Measurements from ENCODE around the gene PPA1. TPM values are rescaled to one million over a fixed set of nuclear protein-coding genes. Genes with fewer than 3 reads are reported as not detected.
"Not testable (repeated sequence)": the region's sequence is repeated elsewhere in the genome, so short reads cannot be mapped to it uniquely, and the experiment has no call there.

The PPA1 gene
- total RNA-seq, 1 donor from 2014 or later: 83.2 TPM

DNA sequence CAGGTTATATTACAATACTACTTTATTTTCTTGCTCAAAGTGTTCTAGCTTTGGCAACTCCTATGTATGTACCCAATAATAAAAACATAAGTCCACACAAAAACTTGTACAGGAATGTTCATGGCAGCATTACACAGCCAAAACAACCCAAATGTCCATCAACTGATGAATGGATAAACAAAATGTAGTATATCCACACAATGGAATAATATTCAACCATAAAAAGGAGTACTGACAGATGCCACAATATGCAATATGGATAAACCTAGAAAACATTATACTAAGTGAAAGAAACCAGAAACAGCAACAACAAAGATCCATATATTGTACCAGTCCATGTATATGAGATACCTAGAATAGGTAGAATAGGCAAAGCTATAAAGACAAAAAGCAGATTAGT lies 21.0 kb downstream of the PPA1 start:
- no peak for DNase-seq

DNA sequence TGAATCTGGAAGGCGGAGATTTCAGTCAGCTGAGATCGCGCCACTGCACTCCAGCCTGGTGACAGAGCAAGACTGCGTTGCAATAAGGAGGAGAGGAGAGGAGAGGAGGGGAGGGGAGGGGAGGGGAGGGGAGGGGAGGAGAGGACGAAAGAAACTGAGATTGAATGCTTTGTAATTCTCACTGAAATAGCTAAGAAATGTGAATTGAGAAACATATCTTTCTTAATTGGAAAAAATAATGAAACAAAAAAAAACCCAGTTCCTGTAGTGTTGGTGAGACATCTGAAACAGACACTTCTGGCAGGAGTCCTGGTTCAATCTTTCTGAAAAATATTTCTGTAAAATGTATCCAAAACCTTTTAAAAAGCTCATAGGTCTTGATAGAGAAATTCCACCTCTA lies 26.5 kb downstream of the PPA1 start:
- DNase-seq: no peak

DNA sequence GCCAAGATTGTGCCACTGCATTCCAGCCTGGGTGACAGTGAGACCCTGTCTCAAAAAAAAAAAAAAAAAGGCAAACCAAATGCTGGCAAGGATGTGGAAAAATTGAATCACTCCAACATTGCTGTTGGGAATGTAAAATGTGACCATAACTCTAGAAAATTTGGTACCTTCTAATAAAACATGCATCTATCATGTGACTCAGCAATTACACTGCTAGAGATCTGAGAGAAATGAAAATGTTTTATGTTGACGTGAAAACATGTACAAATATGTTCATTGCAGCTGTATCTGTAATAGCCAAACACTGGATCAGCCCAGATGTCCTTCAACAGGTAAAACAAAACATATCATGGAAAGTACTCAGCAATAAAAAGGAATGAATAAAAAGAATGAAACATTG lies 32.1 kb downstream of the PPA1 start:
- DNase-seq: no peak

DNA sequence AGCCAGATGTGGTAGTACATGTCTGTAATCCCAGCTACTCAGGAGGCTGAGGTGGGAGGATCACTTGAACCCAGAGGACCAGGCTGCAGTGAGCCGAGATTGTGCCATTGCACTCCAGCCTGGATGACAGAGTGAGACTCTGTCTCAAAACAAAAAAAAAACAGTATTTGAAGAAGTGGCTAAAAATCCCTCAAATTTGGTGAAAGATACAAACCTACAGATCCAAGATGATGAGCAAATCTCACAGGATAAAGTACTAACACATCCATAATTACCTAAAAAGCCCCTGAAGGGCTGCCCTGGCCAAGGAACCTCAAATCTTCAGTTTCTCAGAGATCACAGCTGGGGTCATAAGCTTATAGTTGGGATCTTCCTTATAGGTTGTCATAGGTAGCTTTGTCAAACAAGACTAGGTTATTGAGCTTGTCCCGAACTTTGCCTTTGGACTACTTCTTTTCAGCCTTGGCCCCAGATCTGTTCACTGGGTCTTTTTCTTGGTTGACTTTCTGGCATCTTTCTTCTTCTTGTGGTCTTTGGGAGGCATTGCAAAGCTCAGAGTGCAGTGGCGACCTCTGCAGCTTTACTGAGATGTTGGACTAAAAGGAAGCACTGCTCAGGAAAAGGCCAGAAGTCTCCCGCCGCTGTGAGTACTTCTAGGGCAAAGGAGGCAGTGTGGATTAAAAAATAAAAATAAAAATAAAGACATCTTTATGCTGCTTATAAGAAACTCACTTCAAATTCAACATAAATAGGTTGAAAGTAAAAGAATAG lies 34.3 kb downstream of the PPA1 start:
- DNase-seq: no peak

DNA sequence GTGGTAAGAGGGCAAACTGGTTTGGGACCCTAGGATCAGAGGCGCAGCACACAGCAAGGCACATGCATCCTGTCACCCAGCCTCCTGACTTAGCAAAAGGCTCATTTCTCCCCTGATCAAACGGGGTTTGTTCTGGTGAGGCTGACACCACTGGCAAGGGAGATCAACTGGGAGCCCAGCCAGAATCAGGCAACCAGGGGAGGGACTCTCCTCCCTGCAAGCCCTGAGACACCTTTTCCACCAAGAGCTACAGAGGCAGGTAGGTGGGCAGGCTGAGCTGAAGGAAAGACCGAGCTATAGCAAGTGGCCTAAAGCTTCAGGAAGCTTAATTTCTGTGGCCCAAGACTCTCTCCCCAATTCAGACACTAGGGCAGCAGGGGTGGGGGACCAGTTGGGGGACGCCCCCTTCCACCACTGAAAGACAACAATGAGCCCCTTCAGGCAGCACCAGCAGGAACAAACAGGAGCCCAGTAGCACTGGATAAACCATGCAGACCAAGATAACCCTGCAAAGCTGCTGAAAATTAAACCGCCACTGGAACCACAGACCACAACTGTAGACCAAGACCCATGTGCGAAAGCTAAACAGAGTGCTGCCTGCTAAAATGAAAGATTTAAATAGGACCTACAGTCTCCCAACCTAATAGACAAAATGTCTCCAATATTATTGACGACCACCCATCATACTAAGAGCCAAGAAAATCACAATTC lies 35.8 kb downstream of the PPA1 start:
- DNase-seq: no peak

DNA sequence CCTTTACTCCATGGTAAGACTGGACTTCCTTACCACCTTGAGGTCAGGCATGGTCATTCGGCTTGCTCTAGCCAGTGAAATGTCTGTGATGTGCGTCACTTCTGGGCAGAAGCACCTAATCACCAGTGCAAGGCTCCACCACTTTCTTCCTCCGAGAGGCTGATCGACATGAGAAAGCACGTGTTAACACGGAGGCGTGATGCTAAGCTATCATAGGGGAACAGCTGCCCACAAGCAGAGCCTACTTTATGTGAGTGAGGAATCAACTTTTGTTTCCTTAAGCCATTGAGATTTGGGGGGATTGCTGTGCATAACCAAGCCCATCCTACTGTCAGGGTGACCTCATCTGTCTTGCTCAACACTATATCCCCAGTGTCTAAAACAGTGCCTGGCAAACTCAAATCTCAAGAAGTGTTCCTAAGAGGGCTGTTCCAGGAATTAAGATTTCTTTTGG lies 39.8 kb downstream of the PPA1 start:
- DNase-seq: no peak

DNA sequence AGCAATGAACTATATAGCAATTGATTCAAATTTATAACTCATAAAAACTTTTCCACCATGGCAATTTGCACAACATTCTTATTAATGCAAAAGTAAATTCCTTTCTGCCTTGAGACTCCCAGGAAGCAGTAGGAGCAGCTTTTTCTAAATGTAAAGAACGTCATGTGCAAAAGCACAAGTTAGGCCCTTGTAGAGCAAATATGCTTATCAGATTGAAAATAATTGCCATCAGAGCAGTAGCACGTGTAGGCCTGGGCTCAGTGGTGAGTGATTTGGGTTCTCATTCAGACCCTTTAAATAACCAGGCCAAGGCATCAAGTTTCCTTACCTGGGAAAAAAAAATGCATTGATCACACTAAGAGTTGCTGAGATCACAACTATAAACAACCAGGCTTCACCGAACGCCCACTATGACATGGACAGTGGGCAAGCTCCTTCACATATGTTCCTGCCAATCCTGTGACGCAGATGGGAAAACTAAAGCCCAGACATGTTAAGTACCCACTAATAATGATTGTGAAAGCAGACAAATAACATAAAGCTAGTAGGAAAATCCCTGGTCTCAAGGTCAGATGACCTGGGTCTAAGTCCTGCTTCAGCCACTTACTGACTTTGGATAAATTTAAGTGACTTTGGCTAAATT lies 40.8 kb downstream of the PPA1 start:
- DNase-seq: peak; percentile 81

DNA sequence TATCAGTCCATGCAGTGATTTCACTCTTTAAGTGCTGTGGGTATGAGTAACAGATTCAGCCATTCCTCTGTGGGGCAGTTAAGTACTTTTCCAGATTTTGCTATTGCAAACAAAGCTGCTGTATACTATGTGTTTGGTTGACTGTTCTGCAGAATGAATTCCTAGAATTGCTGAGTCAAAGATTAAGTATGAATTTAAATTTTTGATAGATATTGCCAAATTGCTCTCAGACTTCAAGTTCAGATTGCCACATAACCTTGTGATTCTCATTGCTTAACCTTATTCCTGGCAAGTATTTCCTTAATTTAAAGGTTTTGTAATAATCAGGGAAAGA lies 41.3 kb downstream of the PPA1 start:
- DNase-seq: peak; percentile 24

DNA sequence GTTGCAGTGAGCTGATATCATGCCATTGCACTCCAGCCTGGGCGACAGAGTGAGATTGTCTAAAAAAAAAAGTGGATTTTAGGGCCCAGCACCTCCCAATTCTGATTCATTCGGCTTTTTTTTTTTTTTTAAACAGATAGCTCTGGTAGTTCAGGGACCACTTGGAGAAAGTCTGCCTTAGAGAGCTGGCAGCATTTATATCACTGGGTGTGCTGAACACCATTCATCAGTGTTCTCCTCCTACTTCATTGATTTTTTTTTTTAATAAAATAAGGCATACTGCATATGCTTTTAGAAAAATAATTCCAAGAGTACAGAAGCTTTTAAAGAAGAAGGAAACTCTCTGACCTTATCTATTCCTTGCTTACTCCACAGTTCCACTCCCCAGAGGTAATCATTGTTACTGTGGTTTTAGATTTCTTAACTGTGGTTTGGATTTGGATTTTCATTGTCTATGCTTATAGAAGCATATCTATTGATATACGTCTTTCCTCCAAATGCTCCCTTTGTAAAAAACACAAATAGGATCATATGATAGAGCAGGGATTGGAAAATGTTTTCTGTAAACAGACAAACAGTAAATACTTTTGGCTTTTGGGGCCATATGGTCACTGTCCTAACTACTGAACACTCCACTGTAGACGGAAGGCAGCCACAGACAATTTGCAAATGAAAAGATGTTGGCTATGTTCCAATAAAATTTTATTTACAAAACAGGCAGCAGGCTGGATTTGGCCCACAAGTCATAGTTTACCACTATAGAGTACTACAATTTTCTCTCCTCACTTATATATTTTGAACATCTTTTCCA lies 41.9 kb downstream of the PPA1 start:
- no peak for DNase-seq

DNA sequence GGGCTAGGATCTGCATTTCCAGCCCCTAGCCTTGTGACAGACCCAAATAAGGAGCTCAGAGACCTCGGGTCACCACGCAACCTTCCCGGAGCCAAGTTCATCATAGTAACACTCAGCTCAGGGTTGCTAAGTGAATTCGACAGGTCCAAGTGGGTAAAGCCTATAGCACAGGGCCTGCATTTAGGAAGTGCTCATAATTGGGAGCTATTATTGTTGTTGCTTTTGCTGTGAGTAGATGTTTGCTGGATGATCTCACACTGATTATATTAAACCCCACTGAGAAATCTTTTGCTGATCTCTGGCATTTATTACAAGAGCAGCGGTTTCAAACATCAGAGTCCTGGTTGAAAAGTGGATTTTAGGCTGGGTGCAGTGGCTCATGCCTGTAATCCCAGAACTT lies 42.6 kb downstream of the PPA1 start:
- peak; percentile 11 for DNase-seq

DNA sequence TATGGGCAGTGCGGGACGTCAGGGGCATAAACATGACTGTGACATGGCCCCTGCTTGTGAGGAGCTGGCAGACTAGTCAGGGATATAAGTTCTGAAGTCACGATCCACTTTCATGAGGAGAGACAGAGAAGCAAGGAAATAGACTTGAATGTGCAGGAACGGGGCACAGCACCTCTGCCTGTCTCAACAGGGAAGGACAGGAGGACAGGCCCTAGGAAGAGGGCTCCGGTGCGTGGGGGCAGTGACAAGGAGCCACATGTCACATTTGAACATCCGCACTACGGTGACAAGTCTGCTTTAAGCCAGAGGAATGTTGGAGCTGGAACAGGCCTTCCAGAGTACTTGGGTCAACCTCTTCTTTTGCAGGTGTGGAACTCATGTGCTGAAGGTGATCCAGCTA lies 43.1 kb downstream of the PPA1 start:
- DNase-seq: no peak

DNA sequence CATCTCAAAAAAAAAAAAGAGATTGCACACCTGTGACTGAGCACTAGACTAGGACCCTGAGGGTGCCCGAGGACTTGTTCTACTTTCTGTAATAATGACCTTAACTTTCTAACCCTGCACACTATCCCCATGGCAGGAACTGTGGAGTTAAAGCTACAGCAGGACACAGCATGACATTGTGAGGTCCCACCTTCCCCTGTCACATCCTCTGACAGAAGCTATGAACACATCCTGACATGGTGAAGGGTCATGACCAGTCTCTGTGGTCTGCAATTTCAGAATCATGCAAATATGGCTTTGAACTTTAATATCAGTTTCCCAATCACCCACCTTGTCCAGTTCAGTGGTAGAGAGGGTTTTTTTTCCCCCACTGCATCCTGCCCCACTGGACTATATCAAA lies 44.5 kb downstream of the PPA1 start:
- no peak for DNase-seq

DNA sequence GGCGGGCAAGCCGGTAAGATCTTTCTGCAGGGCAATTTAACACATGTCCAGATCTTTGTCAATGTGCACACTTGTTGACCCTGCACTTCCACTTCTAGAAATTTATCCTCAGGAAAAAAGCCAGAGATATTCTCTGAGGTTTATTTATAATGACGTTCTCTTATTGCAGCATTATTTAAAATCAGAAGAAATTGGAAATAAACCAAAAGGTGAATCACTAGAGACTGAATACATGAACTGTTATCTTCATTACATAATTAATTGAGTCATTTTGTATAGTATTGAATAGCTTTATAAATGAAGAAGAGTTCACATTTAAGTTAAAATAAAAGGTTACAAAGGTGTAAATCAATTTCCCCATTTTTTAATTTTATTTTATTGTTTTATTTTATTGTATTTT lies 46.7 kb downstream of the PPA1 start:
- no peak for DNase-seq

DNA sequence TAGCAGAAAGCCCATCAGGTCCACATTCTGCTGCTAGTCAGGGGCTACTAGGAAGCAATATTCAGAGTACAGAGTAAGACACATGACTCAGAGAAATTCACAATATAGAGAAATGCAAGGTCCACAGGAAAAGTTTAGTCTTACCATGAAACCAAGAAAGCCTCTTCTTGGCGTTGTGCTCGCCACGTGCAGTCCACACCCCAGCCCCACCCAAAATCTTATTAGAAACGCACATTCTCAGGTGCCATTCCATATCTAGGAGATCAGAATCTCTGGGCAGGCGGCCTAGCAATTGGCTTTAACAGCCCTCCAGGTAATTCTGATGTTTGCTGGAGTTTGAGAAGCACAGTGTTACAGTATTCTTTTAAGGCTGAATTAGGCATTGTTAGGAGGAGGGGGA lies 47.1 kb downstream of the PPA1 start:
- DNase-seq: no peak

DNA sequence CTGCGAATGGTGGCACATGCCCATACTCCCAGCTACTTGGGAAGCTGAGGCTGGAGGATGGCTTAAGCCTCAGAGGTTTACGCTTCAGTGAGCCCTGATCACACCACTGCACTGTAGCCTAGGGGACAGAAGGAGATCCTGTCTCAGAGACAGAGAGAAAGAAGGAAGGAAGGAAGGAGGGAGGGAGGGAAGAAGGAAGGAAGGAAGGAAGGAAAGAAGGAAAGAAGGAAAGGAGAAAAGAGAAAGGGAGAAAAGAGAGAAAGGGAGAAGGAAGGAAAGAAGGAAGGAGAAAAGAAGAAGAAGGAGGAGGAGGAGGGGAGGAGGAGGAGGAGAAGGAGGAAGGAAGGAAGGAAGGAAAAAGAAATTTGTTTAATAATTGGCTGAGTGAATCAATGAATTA lies 49.9 kb downstream of the PPA1 start:
- DNase-seq: no peak

DNA sequence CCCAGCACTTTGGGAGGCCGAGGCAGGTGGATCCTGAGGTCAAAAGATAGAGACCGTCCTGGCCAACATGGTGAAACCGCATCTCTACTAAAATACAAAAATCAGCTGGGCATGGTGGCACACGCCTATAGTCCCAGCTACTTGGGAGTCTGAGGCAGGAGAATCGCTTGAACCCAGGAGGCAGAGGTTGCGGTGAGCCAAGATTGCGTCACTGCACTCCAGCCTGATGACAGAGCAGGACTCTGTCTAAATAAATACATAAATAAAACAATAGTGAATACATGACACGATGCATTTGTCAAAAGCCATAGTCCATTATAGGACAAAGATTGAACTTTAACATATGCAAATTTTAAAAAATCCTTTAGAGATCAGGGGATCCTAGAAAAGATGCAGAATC lies 54.0 kb downstream of the PPA1 start:
- DNase-seq: not testable (repeated sequence)

DNA sequence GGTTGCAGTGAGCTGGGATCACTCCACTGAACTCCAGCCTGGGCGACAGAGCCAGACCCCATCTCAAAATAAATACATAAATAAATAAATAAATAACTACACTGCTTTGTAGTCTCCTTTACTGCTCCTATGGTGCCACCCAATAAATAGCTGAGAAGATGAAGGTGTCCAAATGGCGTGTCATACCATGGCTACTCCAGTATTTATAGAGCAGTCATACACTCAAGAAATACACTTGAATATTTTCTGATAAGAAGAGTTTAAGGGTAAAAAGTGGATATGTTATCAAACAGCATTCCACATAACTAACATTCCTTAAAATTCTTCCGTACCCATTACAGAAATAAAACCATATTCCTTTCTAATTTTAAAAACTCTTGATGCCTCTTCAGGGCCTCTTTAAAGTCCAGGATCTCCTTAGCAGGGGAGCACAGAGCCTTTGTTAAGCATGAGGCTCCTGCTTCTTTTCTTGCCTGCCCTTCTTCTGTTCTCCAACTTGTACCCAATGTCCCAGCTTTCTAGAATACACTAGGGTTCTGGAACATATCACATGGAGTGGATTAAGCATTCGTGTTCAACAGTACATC lies 55.0 kb downstream of the PPA1 start:
- DNase-seq: no peak

DNA sequence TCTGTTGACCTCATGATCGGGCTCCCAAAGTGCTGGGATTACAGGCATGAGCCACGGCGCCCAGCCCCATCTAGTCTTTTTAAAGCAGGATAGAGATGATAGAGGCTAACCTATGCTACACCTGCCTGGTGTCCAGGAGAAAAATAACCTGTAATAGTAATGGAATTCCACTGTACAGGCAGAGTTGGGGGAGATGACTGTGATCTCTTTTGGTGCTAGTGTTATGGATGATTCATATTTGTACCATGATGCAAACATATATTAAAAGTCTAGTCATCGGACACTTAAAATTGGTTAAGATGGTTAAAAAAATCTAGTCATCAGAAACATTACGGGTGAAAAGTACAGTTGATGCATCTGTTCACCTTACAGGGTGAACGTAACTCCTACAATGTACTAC lies 56.8 kb downstream of the PPA1 start:
- no peak for DNase-seq

DNA sequence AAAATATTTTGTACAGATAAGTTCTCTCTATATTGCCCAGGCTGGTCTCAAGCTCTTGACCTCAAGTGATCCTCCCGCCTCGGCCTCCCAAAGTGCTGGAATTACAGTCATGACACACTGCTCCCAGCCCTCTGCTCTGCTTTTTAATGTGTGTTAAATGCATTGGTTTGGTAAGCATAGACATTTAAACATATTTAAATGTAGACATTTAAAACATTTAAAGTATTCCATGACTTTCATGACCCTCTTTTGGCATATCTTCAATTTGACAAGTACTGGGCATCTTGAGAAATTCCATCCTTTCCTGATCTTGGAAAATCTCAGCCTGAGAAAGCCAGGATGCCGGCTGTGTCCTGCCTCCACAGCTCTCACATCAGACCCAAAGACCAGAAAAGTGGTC lies 57.7 kb downstream of the PPA1 start:
- DNase-seq: no peak

DNA sequence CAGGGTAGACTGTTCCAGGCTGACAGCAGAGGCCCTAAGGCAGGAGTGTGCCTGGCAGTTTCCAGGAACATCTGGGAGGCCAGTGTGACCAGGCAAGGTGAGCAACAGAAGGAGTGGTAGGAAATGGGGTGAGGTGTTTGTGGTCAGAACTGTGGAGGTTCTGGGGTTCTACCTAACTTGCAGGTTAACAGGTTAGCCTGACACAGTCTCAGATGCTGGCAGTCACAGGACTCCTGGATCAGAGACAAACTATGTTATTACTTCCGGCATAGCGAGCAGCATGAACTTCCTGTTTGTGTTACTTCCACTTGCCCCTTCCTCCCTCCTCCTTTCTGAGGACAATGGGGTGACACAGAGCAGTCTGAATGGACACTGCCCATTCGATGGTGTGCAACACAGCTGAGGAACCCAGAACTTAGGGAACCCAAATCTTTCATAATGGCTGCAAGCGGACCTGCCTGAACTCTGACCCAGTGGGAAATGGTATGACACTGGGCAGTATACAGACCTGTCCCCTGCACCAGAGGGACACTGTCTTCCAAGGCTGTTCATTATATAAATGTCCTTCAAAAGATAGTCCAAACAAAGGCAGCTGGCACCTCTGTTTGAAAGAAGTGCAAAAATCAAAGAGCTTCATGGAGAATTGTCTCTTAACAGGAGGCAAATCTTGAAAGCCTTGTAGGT lies 59.0 kb downstream of the PPA1 start:
- no peak for DNase-seq

DNA sequence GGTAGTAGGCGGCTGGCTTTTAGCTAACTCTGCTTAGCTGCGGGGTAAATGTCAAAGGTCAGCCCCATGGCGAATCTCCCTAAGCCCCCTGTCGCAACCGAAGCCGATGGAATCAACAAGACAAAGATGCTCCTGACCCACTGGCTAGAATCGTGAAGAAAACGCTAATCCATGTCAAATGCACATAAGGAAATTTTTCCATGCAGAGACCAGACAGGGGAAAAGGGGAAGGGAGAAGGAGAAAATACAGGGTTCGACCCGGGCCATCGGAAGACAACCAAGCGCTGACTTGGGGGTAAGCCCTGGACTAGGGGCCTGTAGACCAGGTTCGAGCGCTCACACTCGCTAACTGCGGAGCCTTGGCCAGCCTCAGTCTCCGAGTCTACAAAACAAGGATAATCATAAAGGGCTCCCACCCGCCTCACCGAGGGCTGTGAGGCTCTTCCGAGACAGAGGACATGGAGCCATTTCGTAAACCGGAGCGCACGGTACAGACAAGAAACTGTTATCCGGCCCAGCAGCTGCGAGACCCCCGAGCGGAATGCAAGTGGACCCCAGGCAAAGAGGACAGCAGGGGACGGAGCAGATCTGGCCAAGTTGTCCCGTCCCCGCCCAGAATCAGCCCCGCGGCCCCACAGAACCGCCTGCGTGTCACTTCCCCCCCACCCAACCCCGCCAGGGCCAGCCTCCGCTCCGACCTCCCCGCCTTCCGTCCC lies 63.4 kb downstream of the PPA1 start:
- DNase-seq: no peak

Measured in tongue (tissue), 2 donors.